CD4-positive, alpha-beta memory T cell (primary cell): ENCODE measurements around the gene NT5DC1. TPM values are rescaled to one million over a fixed set of nuclear protein-coding genes. Genes with fewer than 3 reads are reported as not detected.

Experiments
- CTCF ChIA-PET: fragments of 350-600 bp; sonication (Branson Sonifier 250); formaldehyde crosslinking; loops from one replicate; lab custom pipeline; 2021; ENCODE audit warnings: inconsistent platforms; ENCODE audit not compliant: partially characterized antibody; lab: Charles Lee
- POLR2A ChIA-PET: fragments of 350-600 bp; sonication (Branson Sonifier 250); formaldehyde crosslinking; loops from one replicate; lab custom pipeline; 2021; ENCODE audit not compliant: partially characterized antibody; lab: Charles Lee
- DNase-seq, 5 donors: peaks; one replicate each; pipeline versions ENCODE4 v3.0.0 to v3.0.0-alpha.2; 2020 to 2022; ENCODE audit warnings: mixed read lengths in 1 of 5
- H3K27ac ChIP-seq: one replicate; pipeline ENCODE4 v1.7.0; 2013; ENCODE audit warnings: low read depth, low read length
- H3K27me3 ChIP-seq: 2 replicates; pipeline ENCODE4 v1.7.0; 2013; ENCODE audit warnings: mild to moderate bottlenecking, low read length, moderate library complexity; ENCODE audit not compliant: insufficient read depth
- H3K36me3 ChIP-seq: 2 replicates; pipeline ENCODE4 v1.7.0; 2013; ENCODE audit warnings: mild to moderate bottlenecking, low read length, moderate library complexity; ENCODE audit not compliant: insufficient read depth
- H3K4me1 ChIP-seq: 2 replicates; pipeline ENCODE4 v1.7.0; 2013; ENCODE audit warnings: mild to moderate bottlenecking, low read length, moderate library complexity; ENCODE audit not compliant: insufficient read depth
- H3K4me3 ChIP-seq, 2 donors: one replicate each; pipeline ENCODE4 v1.7.0; 2013; ENCODE audit warnings: low read length in 2 of 2, mild to moderate bottlenecking in 1 of 2
- H3K9me3 ChIP-seq, 2 donors: one replicate each; pipeline ENCODE4 v1.7.0; 2013; ENCODE audit warnings: low read length in 2 of 2, control low read depth in 1 of 2; ENCODE audit not compliant: control insufficient read depth in 1 of 2
- H3K27ac Mint-ChIP-seq, 7 donors: one replicate each; pipeline ENCODE4 v1.8.0; 2020 to 2021; ENCODE audit warnings: mixed read lengths in 7 of 7, mild to moderate bottlenecking in 6 of 7, inconsistent platforms in 3 of 7, moderate library complexity in 3 of 7
- H3K27me3 Mint-ChIP-seq, 2 donors: one replicate each; pipeline ENCODE4 v1.8.0; 2020 to 2021; ENCODE audit warnings: mixed read lengths in 2 of 2
- H3K36me3 Mint-ChIP-seq, 2 donors: one replicate each; pipeline ENCODE4 v1.8.0; 2020 to 2021; ENCODE audit warnings: mixed read lengths in 2 of 2, inconsistent platforms in 1 of 2, mild to moderate bottlenecking in 1 of 2
- H3K4me1 Mint-ChIP-seq, 4 donors: one replicate each; pipeline ENCODE4 v1.8.0; 2020 to 2021; ENCODE audit warnings: mixed read lengths in 4 of 4, mild to moderate bottlenecking in 1 of 4
- H3K4me3 Mint-ChIP-seq, 8 donors: one replicate each; pipeline ENCODE4 v1.8.0; 2020 to 2021; ENCODE audit warnings: mixed read lengths in 8 of 8, mild to moderate bottlenecking in 7 of 8, moderate library complexity in 6 of 8, inconsistent platforms in 3 of 8
- H3K9me3 Mint-ChIP-seq, 8 donors: one replicate each; pipeline ENCODE4 v1.8.0; 2020 to 2021; ENCODE audit warnings: mixed read lengths in 8 of 8, mild to moderate bottlenecking in 5 of 8, inconsistent platforms in 3 of 8, moderate library complexity in 1 of 8
- intact Hi-C: fragments of 100-400 bp; cut with micrococcal nuclease; formaldehyde crosslinking; loops from one replicate; pipeline ENCODE4 v1.15.1; 2023
- polyA plus RNA-seq, 2 donors: library from polyadenylated mRNA; unstranded; fragments of 300-500 nt; fragmentation: Illumina TruSeq; gene quantifications; one replicate each; pipeline ENCODE4 v1.2.3, GENCODE V29; 2021
- total RNA-seq, 2 experiments: library from RNA; stranded (reverse); gene quantifications; one replicate each; pipeline ENCODE4 v1.2.3, GENCODE V29; 2021

NT5DC1 gene
- total RNA-seq = 10 to 100 TPM; 50.5 to 51.9 TPM
- polyA plus RNA-seq = 10 to 100 TPM; 64.8 to 78.4 TPM

DNA sequence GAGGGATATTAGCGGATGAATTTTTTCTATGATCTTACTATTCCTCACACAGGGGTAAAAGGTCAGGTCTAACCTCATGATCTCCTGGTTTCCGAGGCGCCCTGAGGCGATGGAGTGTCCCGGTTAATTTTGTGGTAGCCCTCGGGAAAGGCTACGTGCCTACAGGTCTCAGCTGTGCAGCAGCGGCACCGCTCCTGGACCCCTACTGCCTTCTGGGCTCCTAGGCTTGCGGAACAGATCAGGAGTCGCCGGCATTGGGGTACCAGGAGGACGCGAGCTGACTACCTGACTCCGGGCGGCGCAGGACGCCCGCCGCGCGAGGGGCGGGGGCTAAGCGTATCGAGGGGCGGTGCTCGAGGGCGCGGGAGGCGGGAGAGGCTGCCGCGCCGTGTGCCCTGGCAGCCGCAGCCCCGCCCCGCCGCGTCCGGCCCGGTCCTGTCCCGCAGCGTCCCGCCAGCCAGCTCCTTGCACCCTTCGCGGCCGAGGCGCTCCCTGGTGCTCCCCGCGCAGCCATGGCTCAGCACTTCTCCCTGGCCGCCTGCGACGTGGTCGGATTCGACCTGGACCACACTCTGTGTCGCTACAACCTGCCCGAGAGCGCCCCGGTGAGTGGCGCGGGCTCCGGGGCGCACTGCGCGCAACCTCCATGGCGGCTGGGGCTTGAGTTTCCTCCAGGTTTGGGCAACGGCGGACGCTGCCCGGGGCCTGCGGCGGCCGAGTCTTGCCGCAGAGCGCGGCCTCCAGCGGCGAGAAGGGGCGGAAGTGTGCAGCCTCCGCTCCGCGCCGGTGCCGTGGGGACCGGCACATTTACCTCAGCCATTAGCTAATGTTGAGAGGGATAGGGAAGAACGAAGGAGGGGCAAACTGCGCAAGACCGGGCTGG, at the start of gene NT5DC1:
NT5DC1 (plus strand) TSS at position 435 of the 883 bp plus-strand sequence; CDS start at position 513, 78 bp downstream.
- intact Hi-C loops = loop anchor here (1.0 to 10.0 kb wide), 5 partner anchors 154 to 1502 kb away; partner anchors contain the start of genes GOPC, KPNA5, RWDD1 and TSPYL1
- Histone ChIP-seq H3K36me3 (no peaks in the 10 kb centered on the region), H3K4me1 (peaks cover 49% of the 10 kb centered on the region), H3K9me3 (no peaks in the 10 kb centered on the region), H3K27ac (peak within 1 kb of the TSS; percentile 86), H3K4me3 (peak within 1 kb of the TSS; percentile 66 to 71), H3K27me3 (no peaks in the 10 kb centered on the region)
- H3K4me1 Mint-ChIP-seq = peaks cover 44 to 57% (median 48%) of the 10 kb centered on the region in 4 donors
- H3K27me3 Mint-ChIP-seq = no peaks in the 10 kb centered on the region
- H3K36me3 Mint-ChIP-seq = peaks cover 7 to 12% of the 10 kb centered on the region in 2 donors
- peaks cover 0 to 11% (median 8%) of the 10 kb centered on the region in 8 donors for H3K9me3 Mint-ChIP-seq
- ChIA-PET CTCF (interaction anchor here (0.8 to 1.9 kb wide), 6 partner anchors 9 to 168 kb away, joined by 3 to 5 read pairs (median 4); no protein-coding TSS in a partner anchor), POLR2A (interaction anchor here (0.7 to 2.2 kb wide), 12 partner anchors 9 to 580 kb away, joined by 3 to 26 read pairs (median 4); partner anchors contain the start of genes KPNA5, RWDD1, TSPYL1 and TSPYL4)
- H3K4me3 Mint-ChIP-seq = peak within 1 kb of the TSS; percentile 94 to 99 (median 98)
- peak within 1 kb of the TSS; percentile 89 to 97 (median 93) for H3K27ac Mint-ChIP-seq
- peak; percentile 81 to 86 (median 84) for DNase-seq

DNA sequence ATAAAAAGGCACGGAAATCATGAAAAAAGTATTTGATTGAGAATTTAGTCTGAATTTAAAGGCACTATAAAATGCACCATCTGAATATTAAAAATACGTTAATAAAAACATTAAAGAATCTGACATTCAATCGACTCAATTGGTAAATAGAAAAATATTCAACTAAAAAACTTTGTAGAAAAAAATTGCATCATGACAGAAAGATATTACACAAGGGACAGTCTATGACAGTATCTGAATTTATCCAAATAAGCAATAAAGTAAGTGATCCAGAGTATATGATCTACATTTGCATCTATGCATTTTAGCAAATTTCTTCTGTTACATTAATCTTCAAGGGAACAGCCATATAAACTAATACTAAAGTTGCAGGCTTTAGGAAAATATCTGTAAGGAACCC, 49.4 kb upstream of the NT5DC1 start:
- Mint-ChIP-seq H3K4me3 (no peak overlapping the region), H3K36me3 (no peaks in the 10 kb centered on the region), H3K27me3 (peaks cover 7 to 13% of the 10 kb centered on the region in 2 donors), H3K4me1 (no peaks in the 10 kb centered on the region), H3K9me3 (peaks cover 0 to 3% (median 0%) of the 10 kb centered on the region in 8 donors), H3K27ac (no peak overlapping the region)
- H3K27me3 ChIP-seq = no peaks in the 10 kb centered on the region
- intact Hi-C loops = no loop called here
- no peaks in the 10 kb centered on the region for H3K36me3 ChIP-seq
- H3K9me3 ChIP-seq = no peaks in the 10 kb centered on the region
- H3K4me1 ChIP-seq = no peaks in the 10 kb centered on the region
- CTCF ChIA-PET = no interaction called here
- POLR2A ChIA-PET = no interaction called here
- no peak overlapping the region for H3K27ac ChIP-seq
- DNase-seq = no peak
- no peak overlapping the region for H3K4me3 ChIP-seq

DNA sequence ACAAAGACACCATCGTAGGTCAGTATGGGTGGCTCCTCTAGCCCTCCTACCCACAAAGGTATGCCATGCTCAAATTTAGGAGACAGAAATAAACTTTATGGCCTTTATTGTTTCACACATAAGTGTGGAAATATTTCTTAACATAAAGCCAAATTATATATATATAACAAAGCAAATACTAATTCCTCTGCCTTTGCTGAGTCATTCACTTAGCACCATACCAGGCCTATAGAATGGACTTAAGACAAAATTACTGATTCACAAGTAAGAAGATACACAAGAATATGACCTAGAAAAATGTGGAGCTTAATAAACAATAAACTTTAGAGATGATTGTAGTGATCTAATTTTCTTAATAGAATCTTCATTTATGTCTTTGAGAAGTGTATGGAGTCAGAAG, 45.1 kb upstream of the NT5DC1 start:
- no peaks in the 10 kb centered on the region for H3K4me1 Mint-ChIP-seq
- H3K36me3 Mint-ChIP-seq = no peaks in the 10 kb centered on the region
- ChIA-PET CTCF (no interaction called here), POLR2A (no interaction called here)
- no peaks in the 10 kb centered on the region for H3K9me3 Mint-ChIP-seq
- Histone ChIP-seq H3K27ac (no peak overlapping the region), H3K27me3 (no peaks in the 10 kb centered on the region), H3K9me3 (no peaks in the 10 kb centered on the region), H3K4me3 (no peak overlapping the region), H3K4me1 (no peaks in the 10 kb centered on the region), H3K36me3 (no peaks in the 10 kb centered on the region)
- H3K4me3 Mint-ChIP-seq = no peak overlapping the region
- no peak for DNase-seq
- peaks cover 3 to 4% of the 10 kb centered on the region in 2 donors for H3K27me3 Mint-ChIP-seq
- H3K27ac Mint-ChIP-seq = no peak overlapping the region
- intact Hi-C loops = no loop called here

DNA sequence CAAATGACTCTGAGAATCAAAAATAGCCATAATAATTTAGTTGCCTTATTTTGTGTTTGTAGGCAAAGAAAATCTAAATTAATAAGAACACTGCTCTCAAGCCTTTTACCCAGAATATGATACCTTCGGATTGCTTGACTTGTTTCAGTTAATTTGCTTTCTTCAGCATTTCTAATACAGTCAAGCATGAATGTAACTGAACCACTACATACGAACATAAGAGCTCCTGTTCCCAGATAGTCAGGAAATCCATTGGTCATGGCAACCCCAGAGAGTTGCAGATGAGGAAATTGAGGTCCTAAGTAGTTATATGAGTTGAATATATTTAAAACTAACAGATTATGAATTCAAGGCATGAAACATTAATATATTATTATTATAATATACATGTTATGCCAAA, 42.9 kb upstream of the NT5DC1 start:
- no peak overlapping the region for H3K4me3 Mint-ChIP-seq
- Histone ChIP-seq H3K27me3 (no peaks in the 10 kb centered on the region), H3K36me3 (no peaks in the 10 kb centered on the region), H3K27ac (no peak overlapping the region), H3K4me3 (no peak overlapping the region), H3K9me3 (no peaks in the 10 kb centered on the region), H3K4me1 (no peaks in the 10 kb centered on the region)
- no peaks in the 10 kb centered on the region for H3K9me3 Mint-ChIP-seq
- no peak for DNase-seq
- peaks cover 3 to 5% of the 10 kb centered on the region in 2 donors for H3K27me3 Mint-ChIP-seq
- no peaks in the 10 kb centered on the region for H3K36me3 Mint-ChIP-seq
- CTCF ChIA-PET = no interaction called here
- no peaks in the 10 kb centered on the region for H3K4me1 Mint-ChIP-seq
- POLR2A ChIA-PET = no interaction called here
- intact Hi-C loops = no loop called here
- H3K27ac Mint-ChIP-seq = no peak overlapping the region

DNA sequence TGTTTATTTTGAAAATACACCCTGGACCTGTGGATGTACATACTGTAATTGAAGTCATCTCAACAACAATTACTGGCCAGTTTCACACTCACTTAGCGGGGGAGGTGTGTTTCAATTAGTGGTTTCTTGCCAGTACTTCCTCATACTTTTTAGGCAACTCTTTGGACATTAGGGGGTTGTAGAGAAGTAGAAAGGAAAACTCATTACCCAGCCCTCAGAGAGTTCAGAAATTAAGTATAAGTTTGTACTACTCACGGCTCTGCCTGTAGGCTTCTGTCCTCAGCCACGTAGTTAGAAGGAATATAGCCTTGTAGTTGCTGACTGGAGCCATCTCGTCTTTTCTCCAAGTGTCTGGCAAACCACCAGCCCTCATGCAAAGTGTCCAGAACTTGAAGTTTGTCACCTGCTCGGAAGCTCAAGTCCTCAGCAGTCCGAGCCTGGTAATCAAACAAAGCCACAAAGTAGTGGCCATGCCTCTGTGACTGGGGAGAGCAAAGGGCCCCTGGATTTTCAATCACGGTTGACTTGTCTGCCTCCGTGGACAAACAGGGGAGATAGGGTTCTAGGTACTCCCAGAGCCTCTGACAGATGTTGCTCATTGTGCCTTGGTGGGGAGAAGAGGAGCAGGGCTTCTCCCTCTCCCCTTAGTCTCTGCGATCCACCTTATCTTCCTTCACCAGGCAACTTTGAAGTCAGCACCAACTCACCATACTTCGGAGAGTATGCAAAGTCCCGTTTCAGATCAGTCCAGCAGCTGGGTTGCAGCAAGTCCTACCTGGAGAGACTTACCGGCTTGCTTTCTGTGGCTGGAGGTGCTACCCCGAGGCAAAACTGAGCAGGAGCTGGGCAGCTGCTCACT, 40.7 kb upstream of the NT5DC1 start:
- H3K36me3 ChIP-seq = no peaks in the 10 kb centered on the region

DNA sequence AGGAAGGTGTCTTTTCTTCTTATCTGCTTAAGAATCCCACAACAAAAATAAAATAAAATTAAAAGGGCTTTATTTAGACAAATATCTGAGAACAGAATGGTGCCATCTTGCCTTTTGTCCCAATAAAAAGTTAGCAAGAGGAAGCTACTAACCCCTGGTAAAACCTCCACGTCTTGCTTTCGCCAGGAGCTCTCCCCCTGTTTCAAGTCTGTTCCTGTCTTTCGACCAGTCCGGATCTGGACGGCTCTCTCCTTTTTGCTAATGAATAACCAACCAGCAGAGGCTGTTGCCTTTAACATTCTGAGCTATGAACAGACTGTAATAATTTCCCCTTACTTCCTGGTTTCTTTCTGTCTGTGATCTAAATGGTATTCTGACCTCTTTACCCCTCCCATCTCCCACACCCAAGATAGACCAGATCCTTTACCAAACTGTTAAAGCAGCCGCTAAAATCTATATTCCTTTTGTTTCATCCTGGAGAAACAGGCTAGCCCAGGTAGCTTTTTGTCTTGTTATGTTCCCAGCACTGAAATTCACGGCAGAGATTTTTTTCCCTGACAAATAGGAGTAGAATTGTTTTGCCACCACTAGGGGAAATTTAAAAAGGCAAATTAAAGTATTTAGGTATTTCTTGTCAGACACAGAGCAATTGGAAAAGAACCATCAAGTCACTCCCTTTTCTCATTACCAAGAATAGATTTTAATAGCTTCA, 39.9 kb upstream of the NT5DC1 start, which contains the start of gene FRK:
FRK (minus strand) TSS at position 320 of the 712 bp plus-strand sequence. CDS start 580 bp downstream, outside the sequence.
- Histone ChIP-seq H3K9me3 (no peaks in the 10 kb centered on the region), H3K27me3 (no peaks in the 10 kb centered on the region), H3K27ac (no peak within 1 kb of the TSS), H3K4me1 (no peaks in the 10 kb centered on the region), H3K4me3 (no peak within 1 kb of the TSS), H3K36me3 (no peaks in the 10 kb centered on the region)
- Mint-ChIP-seq H3K27ac (no peak within 1 kb of the TSS), H3K36me3 (no peaks in the 10 kb centered on the region), H3K27me3 (peaks cover 5 to 7% of the 10 kb centered on the region in 2 donors), H3K9me3 (no peaks in the 10 kb centered on the region), H3K4me3 (no peak within 1 kb of the TSS), H3K4me1 (no peaks in the 10 kb centered on the region)
- CTCF ChIA-PET = no interaction called here
- DNase-seq = no peak
- intact Hi-C loops = no loop called here
- POLR2A ChIA-PET = no interaction called here

More for the DNA sequence above, 40.7 kb upstream of the NT5DC1 start:
- Histone ChIP-seq H3K27me3 (no peaks in the 10 kb centered on the region), H3K4me1 (no peaks in the 10 kb centered on the region), H3K27ac (no peak overlapping the region), H3K4me3 (no peak overlapping the region), H3K9me3 (no peaks in the 10 kb centered on the region)
- H3K27me3 Mint-ChIP-seq = peaks cover 5 to 6% of the 10 kb centered on the region in 2 donors
- ChIA-PET POLR2A (no interaction called here), CTCF (no interaction called here)
- H3K27ac Mint-ChIP-seq = no peak overlapping the region
- H3K9me3 Mint-ChIP-seq = no peaks in the 10 kb centered on the region
- no peaks in the 10 kb centered on the region for H3K36me3 Mint-ChIP-seq
- no peak overlapping the region for H3K4me3 Mint-ChIP-seq
- intact Hi-C loops = no loop called here
- no peaks in the 10 kb centered on the region for H3K4me1 Mint-ChIP-seq
- DNase-seq = no peak
